Measurements from ENCODE around the gene SPOUT1. TPM values are rescaled to one million over a fixed set of nuclear protein-coding genes. Genes with fewer than 3 reads are reported as not detected.

SPOUT1 gene
- total and polyA plus RNA-seq, 2 of the 13 experiments (the other 11 are each of a cell fraction or from before 2014, with no cell fraction given): 39.0 to 45.8 TPM

DNA sequence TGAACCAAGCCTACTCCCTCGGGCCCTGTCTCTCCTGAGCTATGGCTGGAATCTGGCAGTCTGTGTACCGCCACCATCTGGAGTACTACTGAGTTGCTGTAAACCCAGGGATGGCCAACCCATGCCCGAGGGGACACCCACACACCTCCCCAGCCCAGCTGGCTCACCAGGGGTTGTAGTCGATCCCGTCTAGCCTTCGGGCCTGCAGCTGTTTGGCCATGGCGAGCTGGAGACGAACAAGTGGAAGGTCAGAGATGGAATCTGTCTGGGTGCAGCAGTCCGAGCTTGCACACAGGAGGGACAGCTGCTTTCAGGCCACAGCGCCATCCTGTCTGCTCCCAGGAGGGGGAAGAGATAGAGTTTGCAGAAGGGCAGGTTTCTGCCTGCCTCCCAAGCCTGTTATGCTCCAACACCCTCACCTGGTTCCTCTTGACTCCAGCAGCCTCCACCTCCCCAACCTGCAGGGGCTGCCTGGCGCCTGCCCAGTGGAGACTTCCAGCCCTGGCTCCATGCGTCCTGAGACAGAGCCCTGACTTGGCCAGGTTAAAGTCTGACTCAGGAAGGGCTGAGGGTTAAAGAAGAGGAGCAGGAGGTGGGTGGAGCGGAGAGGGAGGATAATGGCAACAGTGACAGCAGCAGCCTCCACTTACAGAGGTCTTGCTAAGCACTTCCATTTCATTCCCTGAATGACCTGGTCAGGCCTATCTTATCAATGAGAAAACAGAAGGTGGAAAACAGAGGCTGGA lies 15.8 kb upstream of the SPOUT1 start (continued):
- TF ChIP-seq U2AF1 (optimal IDR thresholded peaks at IDR 0.05; ENCODE audit: low read depth, low read length): no peak
- no peak for TF ChIP-seq ZNF143 (CRISPR knock-in tag; IDR thresholded peaks at IDR 0.05)
- TF ChIP-seq ZNF354B (CRISPR knock-in tag; IDR thresholded peaks at IDR 0.05): no peak
- no peak for TF ChIP-seq CCDC6 (CRISPR knock-in tag; IDR thresholded peaks at IDR 0.05)
- TF ChIP-seq, protein P1, sequence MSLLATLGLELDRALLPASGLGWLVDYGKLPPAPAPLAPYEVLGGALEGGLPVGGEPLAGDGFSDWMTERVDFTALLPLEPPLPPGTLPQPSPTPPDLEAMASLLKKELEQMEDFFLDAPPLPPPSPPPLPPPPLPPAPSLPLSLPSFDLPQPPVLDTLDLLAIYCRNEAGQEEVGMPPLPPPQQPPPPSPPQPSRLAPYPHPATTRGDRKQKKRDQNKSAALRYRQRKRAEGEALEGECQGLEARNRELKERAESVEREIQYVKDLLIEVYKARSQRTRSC (CRISPR knock-in tag; IDR thresholded peaks at IDR 0.05; ENCODE audit: low read depth): no peak
- TF ChIP-seq, protein P2, sequence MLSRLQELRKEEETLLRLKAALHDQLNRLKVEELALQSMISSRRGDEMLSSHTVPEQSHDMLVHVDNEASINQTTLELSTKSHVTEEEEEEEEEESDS (CRISPR knock-in tag; IDR thresholded peaks at IDR 0.05; ENCODE audit: borderline replicate concordance): no peak
- TF ChIP-seq ZNF121 (CRISPR knock-in tag; IDR thresholded peaks at IDR 0.05): no peak
- TF ChIP-seq ZNF724P (CRISPR knock-in tag; IDR thresholded peaks at IDR 0.05; ENCODE audit: borderline replicate concordance): no peak
- TF ChIP-seq MIER2 (CRISPR knock-in tag; IDR thresholded peaks at IDR 0.05): no peak
- TF ChIP-seq, protein P3, sequence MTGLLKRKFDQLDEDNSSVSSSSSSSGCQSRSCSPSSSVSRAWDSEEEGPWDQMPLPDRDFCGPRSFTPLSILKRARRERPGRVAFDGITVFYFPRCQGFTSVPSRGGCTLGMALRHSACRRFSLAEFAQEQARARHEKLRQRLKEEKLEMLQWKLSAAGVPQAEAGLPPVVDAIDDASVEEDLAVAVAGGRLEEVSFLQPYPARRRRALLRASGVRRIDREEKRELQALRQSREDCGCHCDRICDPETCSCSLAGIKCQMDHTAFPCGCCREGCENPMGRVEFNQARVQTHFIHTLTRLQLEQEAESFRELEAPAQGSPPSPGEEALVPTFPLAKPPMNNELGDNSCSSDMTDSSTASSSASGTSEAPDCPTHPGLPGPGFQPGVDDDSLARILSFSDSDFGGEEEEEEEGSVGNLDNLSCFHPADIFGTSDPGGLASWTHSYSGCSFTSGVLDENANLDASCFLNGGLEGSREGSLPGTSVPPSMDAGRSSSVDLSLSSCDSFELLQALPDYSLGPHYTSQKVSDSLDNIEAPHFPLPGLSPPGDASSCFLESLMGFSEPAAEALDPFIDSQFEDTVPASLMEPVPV (CRISPR knock-in tag; IDR thresholded peaks at IDR 0.05): 0 out of 2 replicates have a peak, but pooled peaks have one; percentile 31
- no peak for TF ChIP-seq RNF2 (conservative IDR thresholded peaks at IDR 0.05; ENCODE audit: low read depth)
- TF ChIP-seq ZNF879 (CRISPR knock-in tag; IDR thresholded peaks at IDR 0.05): no peak
- no peak for TF ChIP-seq SATB2 (CRISPR knock-in tag; IDR thresholded peaks at IDR 0.05)
- TF ChIP-seq, protein P4, sequence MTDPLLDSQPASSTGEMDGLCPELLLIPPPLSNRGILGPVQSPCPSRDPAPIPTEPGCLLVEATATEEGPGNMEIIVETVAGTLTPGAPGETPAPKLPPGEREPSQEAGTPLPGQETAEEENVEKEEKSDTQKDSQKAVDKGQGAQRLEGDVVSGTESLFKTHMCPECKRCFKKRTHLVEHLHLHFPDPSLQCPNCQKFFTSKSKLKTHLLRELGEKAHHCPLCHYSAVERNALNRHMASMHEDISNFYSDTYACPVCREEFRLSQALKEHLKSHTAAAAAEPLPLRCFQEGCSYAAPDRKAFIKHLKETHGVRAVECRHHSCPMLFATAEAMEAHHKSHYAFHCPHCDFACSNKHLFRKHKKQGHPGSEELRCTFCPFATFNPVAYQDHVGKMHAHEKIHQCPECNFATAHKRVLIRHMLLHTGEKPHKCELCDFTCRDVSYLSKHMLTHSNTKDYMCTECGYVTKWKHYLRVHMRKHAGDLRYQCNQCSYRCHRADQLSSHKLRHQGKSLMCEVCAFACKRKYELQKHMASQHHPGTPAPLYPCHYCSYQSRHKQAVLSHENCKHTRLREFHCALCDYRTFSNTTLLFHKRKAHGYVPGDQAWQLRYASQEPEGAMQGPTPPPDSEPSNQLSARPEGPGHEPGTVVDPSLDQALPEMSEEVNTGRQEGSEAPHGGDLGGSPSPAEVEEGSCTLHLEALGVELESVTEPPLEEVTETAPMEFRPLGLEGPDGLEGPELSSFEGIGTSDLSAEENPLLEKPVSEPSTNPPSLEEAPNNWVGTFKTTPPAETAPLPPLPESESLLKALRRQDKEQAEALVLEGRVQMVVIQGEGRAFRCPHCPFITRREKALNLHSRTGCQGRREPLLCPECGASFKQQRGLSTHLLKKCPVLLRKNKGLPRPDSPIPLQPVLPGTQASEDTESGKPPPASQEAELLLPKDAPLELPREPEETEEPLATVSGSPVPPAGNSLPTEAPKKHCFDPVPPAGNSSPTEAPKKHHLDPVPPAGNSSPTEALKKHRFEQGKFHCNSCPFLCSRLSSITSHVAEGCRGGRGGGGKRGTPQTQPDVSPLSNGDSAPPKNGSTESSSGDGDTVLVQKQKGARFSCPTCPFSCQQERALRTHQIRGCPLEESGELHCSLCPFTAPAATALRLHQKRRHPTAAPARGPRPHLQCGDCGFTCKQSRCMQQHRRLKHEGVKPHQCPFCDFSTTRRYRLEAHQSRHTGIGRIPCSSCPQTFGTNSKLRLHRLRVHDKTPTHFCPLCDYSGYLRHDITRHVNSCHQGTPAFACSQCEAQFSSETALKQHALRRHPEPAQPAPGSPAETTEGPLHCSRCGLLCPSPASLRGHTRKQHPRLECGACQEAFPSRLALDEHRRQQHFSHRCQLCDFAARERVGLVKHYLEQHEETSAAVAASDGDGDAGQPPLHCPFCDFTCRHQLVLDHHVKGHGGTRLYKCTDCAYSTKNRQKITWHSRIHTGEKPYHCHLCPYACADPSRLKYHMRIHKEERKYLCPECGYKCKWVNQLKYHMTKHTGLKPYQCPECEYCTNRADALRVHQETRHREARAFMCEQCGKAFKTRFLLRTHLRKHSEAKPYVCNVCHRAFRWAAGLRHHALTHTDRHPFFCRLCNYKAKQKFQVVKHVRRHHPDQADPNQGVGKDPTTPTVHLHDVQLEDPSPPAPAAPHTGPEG (CRISPR knock-in tag; IDR thresholded peaks at IDR 0.05): no peak
- TF ChIP-seq NCOR1 (IDR thresholded peaks at IDR 0.05; ENCODE audit: borderline replicate concordance, low read length): no peak
- TF ChIP-seq ZBTB21 (CRISPR knock-in tag; IDR thresholded peaks at IDR 0.05): no peak
